GM03348 (cell line): ENCODE results near the gene TOPBP1.

Source experiments
- DNase-seq: peaks from one replicate; pipeline ENCODE4 v3.0.0; 2012; ENCODE audit warnings: low spot score

Gene TOPBP1

GRCh38 chr3:133607816-133608215 lies 53.9 kb downstream of the TOPBP1 start:
- no peak for DNase-seq

DNA sequence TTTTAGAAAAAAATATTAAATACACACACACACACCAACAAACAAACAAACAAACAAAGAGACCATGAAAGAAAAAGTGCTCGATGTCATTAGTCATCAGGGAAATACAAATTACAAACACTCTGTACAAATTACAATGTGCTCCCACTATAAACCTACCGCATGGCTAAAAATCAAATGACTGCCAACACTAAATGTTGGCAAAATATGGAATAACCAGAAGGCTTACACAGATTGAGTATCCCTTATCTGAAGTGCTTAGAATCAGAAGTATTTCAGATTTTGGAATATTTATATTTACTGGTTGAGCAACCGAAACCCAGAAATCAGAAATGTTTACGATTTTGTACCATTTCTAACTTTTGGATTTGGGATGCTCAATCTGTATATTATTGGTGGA lies 54.8 kb downstream of the TOPBP1 start:
- no peak for DNase-seq

- no peak for DNase-seq
Observed at GRCh38 chr3:133606342-133606741, 55.4 kb downstream of the TOPBP1 start.

DNA sequence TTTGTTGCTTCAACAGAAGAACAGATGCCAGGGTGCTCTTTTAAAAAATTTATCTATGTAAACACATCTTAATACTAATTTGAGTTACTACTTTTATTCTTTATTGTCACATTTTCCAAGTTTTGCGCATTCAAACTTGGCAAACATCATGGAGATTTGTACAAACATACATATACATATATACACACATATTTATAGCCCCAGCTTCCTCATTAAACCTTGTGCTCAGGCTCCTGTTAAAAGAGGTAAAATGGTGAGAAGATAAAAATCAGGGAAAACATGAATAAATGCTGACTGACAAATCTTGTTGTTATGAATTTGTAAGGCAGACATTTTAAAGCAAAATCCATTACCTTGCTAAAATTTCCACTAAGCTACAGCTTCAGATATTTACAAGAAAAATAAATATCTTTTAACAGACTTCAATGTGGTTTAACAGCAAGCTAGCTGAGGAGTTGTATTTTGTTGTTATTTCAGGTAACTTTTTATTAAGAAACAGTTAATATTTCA lies 61.1 kb downstream of the TOPBP1 start:
- DNase-seq, result no peak

- no peak for DNase-seq
Observed at GRCh38 chr3:133599280-133599679, 62.5 kb downstream of the TOPBP1 start.

DNA sequence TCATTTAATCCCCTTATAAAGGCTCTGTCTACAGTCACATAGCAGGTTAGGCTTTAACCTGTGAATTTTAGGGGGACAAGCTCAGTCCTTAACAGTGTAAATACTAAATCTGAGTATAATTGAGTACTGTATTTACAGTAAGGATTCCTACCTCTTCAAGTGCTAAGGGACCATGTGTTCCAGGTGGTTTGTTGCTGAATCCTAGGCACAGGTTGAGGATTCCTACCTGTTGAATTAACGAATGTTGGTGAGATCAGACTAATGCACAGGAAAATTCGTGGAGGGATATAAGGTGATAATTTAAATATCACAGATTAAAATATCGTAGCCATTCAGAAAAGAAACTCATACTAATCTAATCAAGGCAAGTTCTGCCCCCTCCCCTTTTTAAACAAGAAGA lies 63.3 kb downstream of the TOPBP1 start:
- no peak for DNase-seq

DNA sequence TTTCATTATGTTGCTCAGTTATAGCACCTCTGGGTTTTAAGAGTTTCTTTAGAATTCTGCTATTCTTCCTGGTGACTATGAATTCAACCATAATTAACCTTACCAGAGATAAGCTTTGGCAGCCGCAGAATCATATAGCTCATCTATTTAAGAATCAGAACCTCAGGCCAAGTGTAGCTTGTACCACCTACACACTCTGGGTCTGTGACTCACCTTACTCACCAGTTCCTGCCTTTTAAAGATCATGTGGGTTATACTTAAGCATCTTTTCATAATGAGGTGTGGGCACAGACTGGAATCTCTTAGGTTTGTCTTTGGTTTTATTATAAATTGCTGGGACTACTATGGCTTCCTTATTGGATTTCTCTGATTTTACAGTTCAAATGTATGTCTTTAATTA lies 66.4 kb downstream of the TOPBP1 start:
- peak; percentile 41 for DNase-seq

- DNase-seq, result no peak
Observed at GRCh38 chr3:133593243-133593642, 68.5 kb downstream of the TOPBP1 start.

- DNase-seq, result no peak
Observed at GRCh38 chr3:133592843-133593242, 68.9 kb downstream of the TOPBP1 start.

DNA sequence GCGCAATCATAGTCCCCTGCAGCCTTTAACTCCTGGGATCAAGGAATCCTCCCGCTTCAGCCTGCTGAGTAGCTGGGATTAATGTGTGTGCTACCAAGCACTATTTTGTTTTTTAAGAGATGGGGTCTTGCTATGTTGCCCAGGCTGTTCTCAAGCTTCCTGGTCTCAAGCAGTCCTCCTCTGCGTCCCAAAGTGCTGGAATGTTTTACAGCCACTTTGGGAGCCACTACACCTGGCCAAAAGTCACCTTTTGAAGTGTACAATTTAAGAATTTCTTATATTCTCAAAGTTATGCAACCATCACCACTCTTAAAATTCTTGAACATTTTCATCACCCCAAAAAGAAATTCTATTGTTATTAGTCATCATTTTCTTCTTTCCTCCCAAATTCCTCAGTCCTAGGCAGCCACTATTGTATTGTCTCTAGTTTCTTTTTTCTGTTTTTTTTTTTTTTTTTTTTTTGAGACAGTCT lies 70.4 kb downstream of the TOPBP1 start:
- peak; percentile 70 for DNase-seq

GRCh38 chr3:133589503-133589902 lies 72.2 kb downstream of the TOPBP1 start:
- no peak for DNase-seq

GRCh38 chr3:133588784-133589465 lies 72.8 kb downstream of the TOPBP1 start:
- DNase-seq, result no peak

GRCh38 chr3:133588035-133588434 lies 73.7 kb downstream of the TOPBP1 start:
- DNase-seq, result no peak

DNA sequence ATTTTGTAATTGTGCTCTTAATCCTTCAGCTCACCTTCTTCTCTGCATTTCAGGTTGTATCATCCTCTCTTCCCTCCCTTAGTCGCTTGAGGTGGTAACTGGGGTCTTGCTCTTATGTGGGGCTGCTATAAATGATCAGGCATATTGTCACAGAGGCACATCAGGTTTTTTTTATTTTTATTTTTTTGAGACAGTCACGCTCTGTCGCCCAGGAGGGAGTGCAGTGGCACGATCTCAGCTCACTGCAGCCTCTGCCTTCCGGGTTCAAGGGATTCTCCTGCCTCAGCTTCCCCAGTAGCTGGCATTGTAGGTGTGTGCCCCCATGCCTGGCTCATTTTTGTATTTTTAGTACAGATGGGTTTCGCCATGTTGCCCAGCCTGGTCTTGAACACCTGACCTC lies 78.3 kb downstream of the TOPBP1 start:
- DNase-seq, result no peak

GRCh38 chr3:133578548-133579191 lies 83.1 kb downstream of the TOPBP1 start:
- peak; percentile 30 for DNase-seq

GRCh38 chr3:133576169-133576568 lies 85.6 kb downstream of the TOPBP1 start:
- DNase-seq, result no peak

GRCh38 chr3:133575086-133575485 lies 86.7 kb downstream of the TOPBP1 start:
- DNase-seq, result no peak

- DNase-seq, result peak; percentile 83
Observed at GRCh38 chr3:133574260-133574881, 87.4 kb downstream of the TOPBP1 start.

DNA sequence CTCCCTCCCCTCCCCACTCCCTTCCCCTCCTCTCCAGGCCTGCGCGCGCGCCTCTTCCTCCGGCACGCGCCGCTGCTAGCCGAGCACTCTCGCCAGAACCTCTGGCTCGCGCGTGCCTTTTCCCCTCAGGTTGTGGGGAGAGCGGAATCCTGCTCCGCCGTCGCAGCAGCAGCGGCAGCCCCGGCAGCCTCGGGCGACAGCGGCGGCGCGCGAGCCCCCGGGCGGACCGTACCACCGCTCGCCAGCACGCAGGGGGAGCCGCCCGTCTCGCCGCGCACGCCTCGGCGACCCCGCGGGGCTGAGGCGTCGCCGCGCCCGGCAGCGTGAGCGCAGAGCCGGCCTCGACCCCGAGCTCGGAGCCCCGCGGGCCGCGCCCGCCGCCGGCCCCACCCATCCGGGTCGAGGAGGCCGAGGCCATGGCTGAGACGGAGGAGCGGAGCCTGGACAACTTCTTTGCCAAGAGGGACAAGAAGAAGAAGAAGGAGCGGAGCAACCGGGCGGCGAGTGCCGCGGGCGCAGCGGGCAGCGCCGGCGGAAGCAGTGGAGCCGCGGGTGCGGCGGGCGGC lies 88.0 kb downstream of the TOPBP1 start, which contains the start of gene CDV3:
Gene CDV3, plus strand, starts transcription at position 58 of the 566 bp plus-strand sequence. Its CDS starts 359 bp downstream, at position 417.
- no peak for DNase-seq

DNA sequence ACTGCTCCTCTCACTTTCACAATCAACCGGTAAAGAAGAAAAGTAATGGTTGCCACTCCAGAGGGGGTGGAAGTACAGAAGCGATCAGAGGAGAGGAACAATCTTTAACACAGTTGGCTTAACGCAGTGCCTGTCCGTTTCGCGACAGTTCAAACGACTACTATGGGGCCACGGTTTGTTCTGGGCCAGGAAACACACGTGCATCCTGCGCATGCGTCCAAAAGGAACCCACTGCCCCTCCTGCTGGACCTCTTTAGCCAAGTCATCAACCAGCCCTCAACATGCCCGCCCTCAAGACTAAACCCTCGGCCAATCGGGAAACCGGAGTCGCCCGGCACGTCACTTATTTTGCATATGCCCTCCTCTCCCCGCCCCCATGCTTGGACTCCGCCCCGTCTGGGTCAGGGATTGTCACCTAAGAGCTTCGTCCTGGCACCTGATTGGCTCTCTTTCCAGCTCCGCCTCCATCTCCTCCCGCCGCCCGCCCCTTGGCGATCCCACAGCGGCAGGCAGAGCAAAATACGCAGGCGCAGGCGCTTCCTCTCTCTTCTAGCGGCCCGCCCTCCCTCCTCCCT lies 88.6 kb downstream of the TOPBP1 start:
- peak; percentile 96 for DNase-seq

DNA sequence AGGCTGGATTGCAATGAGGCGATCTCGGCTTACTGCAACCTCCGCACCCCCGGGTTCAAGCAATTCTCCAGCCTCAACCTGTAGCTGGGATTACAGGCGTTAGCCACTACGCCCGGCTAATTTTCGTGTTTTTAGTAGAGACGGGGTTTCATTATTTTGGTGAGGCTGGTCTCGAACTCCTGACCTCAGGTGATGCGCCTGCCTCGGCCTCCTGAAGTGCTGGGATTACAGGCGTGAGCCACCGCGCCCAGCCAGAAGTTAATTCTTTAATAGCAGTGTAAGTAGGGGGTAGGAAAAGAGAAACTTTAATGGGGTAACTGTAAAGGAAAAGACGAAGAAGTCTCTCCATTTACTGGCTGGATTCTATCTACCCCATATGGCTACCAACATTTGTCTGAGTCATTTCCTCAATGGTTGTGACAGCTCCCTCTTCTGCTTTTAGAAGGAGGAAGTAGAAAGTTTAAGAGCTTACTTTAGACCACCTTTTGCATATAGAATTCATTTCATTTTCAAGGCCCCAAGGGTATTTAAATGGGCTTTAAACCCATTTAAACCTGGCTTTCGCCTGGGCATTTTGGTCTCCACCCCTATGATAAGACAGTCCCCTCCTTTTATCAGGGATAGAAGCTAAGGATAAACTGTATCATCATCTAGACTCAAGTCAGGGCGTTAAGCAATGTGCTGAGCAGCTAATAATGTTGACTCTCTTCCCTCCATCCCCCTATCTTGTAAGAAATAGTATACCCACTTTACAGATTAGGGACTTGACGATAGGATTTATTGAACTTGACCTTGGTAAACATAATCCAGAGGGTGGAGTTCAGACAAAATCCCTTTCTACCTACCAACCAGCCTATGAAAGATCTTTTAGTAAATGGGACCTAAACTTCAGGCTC lies 89.3 kb downstream of the TOPBP1 start:
- DNase-seq, result no peak
